Neuronal stem cell (in vitro differentiated cells): ENCODE data around the gene S100Z.
"Not testable (repeated sequence)": the region's sequence is repeated elsewhere in the genome, so short reads cannot be mapped to it uniquely, and the experiment has no call there.

ENCODE experiments used
- DNase-seq: peaks from one replicate; pipeline ENCODE4 v3.0.0-alpha.2; 2013; ENCODE audit warnings: low spot score
- H2AFZ ChIP-seq: one replicate; pipeline ENCODE4 v1.6.1; 2013; ENCODE audit warnings: mild to moderate bottlenecking, low read length, inconsistent platforms
- H2AK5ac ChIP-seq: 2 replicates; pipeline ENCODE4 v1.6.1; 2013; ENCODE audit warnings: low read depth, mild to moderate bottlenecking, inconsistent platforms, low read length, moderate library complexity, mixed read lengths
- H2BK120ac ChIP-seq: 2 replicates; pipeline ENCODE4 v1.6.1; 2013; ENCODE audit warnings: low read depth, mild to moderate bottlenecking, inconsistent platforms, low read length, moderate library complexity, mixed read lengths
- H2BK12ac ChIP-seq: one replicate; pipeline ENCODE4 v1.6.1; 2013; ENCODE audit warnings: low read length, inconsistent platforms
- H2BK15ac ChIP-seq: 2 replicates; pipeline ENCODE4 v1.6.1; 2013; ENCODE audit warnings: mild to moderate bottlenecking, low read length, inconsistent platforms, mixed read lengths
- H2BK5ac ChIP-seq: one replicate; pipeline ENCODE4 v1.6.1; 2013; ENCODE audit warnings: inconsistent platforms, mild to moderate bottlenecking, low read length, moderate library complexity
- H3K14ac ChIP-seq: one replicate; pipeline ENCODE4 v1.6.1; 2013; ENCODE audit warnings: low read length, inconsistent platforms
- H3K18ac ChIP-seq: 2 replicates; pipeline ENCODE4 v1.6.1; 2013; ENCODE audit warnings: low read length, inconsistent platforms
- H3K23ac ChIP-seq: 2 replicates; pipeline ENCODE4 v1.6.1; 2013; ENCODE audit warnings: low read depth, mild to moderate bottlenecking, mixed read lengths, low read length, inconsistent platforms; ENCODE audit not compliant: poor library complexity
- H3K27ac ChIP-seq: replicated peaks from 3 replicates; pipeline ENCODE4 v1.5.1; 2013; ENCODE audit warnings: low read length, inconsistent platforms
- H3K27me3 ChIP-seq, 3 experiments: 2 replicates each; pipeline ENCODE4 v1.6.1; 2013; ENCODE audit warnings: low read length in 3 of 3, mild to moderate bottlenecking in 2 of 3, inconsistent platforms in 1 of 3, low read depth in 1 of 3, mixed read lengths in 1 of 3, moderate library complexity in 1 of 3; ENCODE audit not compliant: control insufficient read depth in 3 of 3, insufficient read depth in 3 of 3
- H3K36me3 ChIP-seq, 2 donors: replicated peaks in 1 of 2; 2 replicates each; pipeline ENCODE4 v1.6.1; 2013; ENCODE audit warnings: low read length in 2 of 2; ENCODE audit not compliant: control insufficient read depth in 2 of 2, insufficient read depth in 2 of 2
- H3K4ac ChIP-seq: 2 replicates; pipeline ENCODE4 v1.6.1; 2013; ENCODE audit warnings: inconsistent platforms, mild to moderate bottlenecking, low read length, moderate library complexity
- H3K4me1 ChIP-seq, 2 donors: 1 replicate in 1 of 2; 2 replicates in 1 of 2; pipeline ENCODE4 v1.6.1; 2013; ENCODE audit warnings: low read length in 2 of 2, low read depth in 1 of 2; ENCODE audit not compliant: control insufficient read depth in 2 of 2, insufficient read depth in 1 of 2
- H3K4me2 ChIP-seq: one replicate; pipeline ENCODE4 v1.6.1; 2013; ENCODE audit warnings: mild to moderate bottlenecking, low read length, inconsistent platforms; ENCODE audit not compliant: insufficient read depth, poor library complexity, severe bottlenecking
- H3K4me3 ChIP-seq, 2 donors: 2 replicates each; pipeline ENCODE4 v1.5.1; 2013; ENCODE audit warnings: low read length in 2 of 2, mild to moderate bottlenecking in 2 of 2, inconsistent platforms in 1 of 2, moderate library complexity in 1 of 2
- H3K79me1 ChIP-seq: one replicate; pipeline ENCODE4 v1.6.1; 2013; ENCODE audit warnings: low read depth, mild to moderate bottlenecking, inconsistent platforms, low read length, moderate library complexity
- H3K9ac ChIP-seq: one replicate; pipeline ENCODE4 v1.6.1; 2013; ENCODE audit warnings: mild to moderate bottlenecking, low read depth, low read length, inconsistent platforms; ENCODE audit not compliant: poor library complexity
- H3K9me3 ChIP-seq, 2 donors: replicated peaks in 1 of 2; 2 replicates each; pipeline versions ENCODE3 to v1.6.1; 2013; ENCODE audit warnings: low read length in 2 of 2, mild to moderate bottlenecking in 2 of 2, inconsistent platforms in 1 of 2, low read depth in 1 of 2, mixed read lengths in 1 of 2, moderate library complexity in 1 of 2; ENCODE audit not compliant: control insufficient read depth in 2 of 2, insufficient read depth in 1 of 2
- H4K8ac ChIP-seq: one replicate; pipeline ENCODE4 v1.6.1; 2013; ENCODE audit warnings: low read depth, mild to moderate bottlenecking, inconsistent platforms, low read length, moderate library complexity
- H4K91ac ChIP-seq: one replicate; pipeline ENCODE4 v1.6.1; 2013; ENCODE audit warnings: low read length, low read depth, mild to moderate bottlenecking, inconsistent platforms; ENCODE audit not compliant: poor library complexity
- WGBS, 2 donors: extraction: QIAGEN DNeasy Blood & Tissue Kit; methylation state at CpG; one replicate each; pipeline ENCODE4 v1.1.7; 2013; ENCODE audit warnings: missing lambda C conversion rate in 2 of 2, mixed read lengths in 1 of 2; ENCODE audit not compliant: insufficient read length in 2 of 2, insufficient replicate concordance in 1 of 2; ENCODE audit errors: extremely low coverage in 2 of 2; 5-methylcytosine and 5-hydroxymethylcytosine counted together

S100Z gene

DNA sequence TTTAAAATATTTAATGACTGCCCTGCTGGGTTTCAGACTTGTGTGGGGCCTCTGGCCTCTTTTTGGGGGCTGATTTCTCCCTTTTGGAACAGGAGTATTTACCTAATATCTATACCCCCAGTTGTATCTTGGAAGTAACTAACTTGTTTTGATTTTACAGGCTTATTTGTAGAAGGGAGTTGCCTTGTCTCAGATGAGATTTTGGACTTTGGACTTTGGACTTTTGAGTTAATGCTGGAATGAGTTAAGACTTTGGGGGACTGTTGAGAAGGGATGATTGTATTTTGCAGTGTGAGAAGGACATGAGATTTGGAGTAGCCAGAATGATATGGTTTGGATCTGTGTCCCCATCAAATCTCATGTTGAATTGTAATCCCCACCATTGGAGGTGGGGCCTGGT lies 5.7 kb downstream of the S100Z start:
- not testable (repeated sequence) for H2AK5ac ChIP-seq, H3K18ac ChIP-seq, H3K27ac ChIP-seq, H3K4ac ChIP-seq, H3K27me3 ChIP-seq, H2BK12ac ChIP-seq, H3K14ac ChIP-seq, DNase-seq, H3K79me1 ChIP-seq, H2BK5ac ChIP-seq, H4K8ac ChIP-seq, H4K91ac ChIP-seq, H3K36me3 ChIP-seq, H3K4me3 ChIP-seq, H2BK120ac ChIP-seq, H3K4me2 ChIP-seq, H3K9me3 ChIP-seq, H2AFZ ChIP-seq, H2BK15ac ChIP-seq, H3K23ac ChIP-seq, H3K9ac ChIP-seq, H3K4me1 ChIP-seq

DNA sequence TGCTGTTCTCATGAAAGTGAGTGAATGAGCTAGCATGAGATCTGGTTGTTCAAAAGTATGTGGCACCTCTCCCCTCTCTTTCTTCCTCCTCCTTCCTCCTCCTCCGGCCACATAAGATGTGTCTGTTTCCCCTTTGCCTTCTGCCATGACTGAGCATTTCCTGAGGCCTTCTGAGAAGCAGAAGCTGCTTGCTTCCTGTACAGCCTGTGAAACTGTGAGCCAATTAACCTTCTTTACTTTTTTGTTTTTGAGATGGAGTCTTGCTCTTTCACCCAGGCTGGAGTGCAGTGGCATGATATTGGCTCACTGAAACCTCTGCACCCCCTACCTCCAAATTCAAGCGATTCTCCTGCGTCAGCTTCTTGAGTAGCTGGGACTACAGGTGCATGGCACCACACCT lies 6.1 kb downstream of the S100Z start:
- Histone ChIP-seq H2BK5ac (no peak overlapping the region), H3K18ac (no peak overlapping the region), H3K4me3 (no peak overlapping the region), H3K79me1 (no peaks in the 10 kb centered on the region), H3K4ac (no peak overlapping the region), H2AFZ (no peak overlapping the region), H3K9ac (no peak overlapping the region), H2AK5ac (no peak overlapping the region), H2BK120ac (no peak overlapping the region), H3K4me2 (no peak overlapping the region), H4K91ac (no peak overlapping the region), H4K8ac (no peak overlapping the region), H3K4me1 (no peaks in the 10 kb centered on the region), H3K27ac (no peak overlapping the region), H3K14ac (no peak overlapping the region), H2BK15ac (no peak overlapping the region), H3K27me3 (no peaks in the 10 kb centered on the region), H3K23ac (no peak overlapping the region), H3K36me3 (no peaks in the 10 kb centered on the region), H3K9me3 (peaks cover 0 to 5% of the 10 kb centered on the region in 2 donors), H2BK12ac (no peak overlapping the region)
- no peak for DNase-seq
- no CpG with 5 or more reads among the region's 3 CpGs for WGBS, 2 donors

DNA sequence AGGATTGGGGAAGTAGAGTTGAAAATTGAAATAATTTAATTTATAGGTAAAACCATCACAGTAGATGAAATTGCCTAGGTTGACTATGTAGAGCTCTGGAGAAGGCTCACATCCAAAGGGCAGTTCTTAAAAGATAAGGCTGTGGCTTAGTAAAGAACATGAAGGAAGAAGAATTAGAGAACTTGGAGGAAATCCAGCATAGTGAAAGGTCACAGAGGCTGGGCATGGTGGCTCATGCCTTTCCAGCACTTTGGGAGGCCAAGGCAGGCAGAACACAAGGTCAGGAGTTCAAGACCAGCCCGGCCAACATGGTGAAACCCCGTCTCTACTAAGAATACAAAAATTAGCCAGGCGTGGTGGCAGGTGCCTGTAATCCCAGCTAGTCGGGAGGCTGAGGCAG lies 7.0 kb downstream of the S100Z start:
- not testable (repeated sequence) for H2AFZ ChIP-seq, H3K4me2 ChIP-seq, H3K23ac ChIP-seq, H4K91ac ChIP-seq, H2BK15ac ChIP-seq, H2BK120ac ChIP-seq, H3K18ac ChIP-seq, H3K4me1 ChIP-seq, H3K9ac ChIP-seq, H3K4ac ChIP-seq, H3K4me3 ChIP-seq, H3K27ac ChIP-seq, H3K27me3 ChIP-seq, H3K9me3 ChIP-seq, DNase-seq, H4K8ac ChIP-seq, H2BK5ac ChIP-seq, H3K36me3 ChIP-seq, H3K79me1 ChIP-seq, H2BK12ac ChIP-seq, H2AK5ac ChIP-seq, H3K14ac ChIP-seq
- no CpG with 5 or more reads among the region's 4 CpGs for WGBS, 2 donors

DNA sequence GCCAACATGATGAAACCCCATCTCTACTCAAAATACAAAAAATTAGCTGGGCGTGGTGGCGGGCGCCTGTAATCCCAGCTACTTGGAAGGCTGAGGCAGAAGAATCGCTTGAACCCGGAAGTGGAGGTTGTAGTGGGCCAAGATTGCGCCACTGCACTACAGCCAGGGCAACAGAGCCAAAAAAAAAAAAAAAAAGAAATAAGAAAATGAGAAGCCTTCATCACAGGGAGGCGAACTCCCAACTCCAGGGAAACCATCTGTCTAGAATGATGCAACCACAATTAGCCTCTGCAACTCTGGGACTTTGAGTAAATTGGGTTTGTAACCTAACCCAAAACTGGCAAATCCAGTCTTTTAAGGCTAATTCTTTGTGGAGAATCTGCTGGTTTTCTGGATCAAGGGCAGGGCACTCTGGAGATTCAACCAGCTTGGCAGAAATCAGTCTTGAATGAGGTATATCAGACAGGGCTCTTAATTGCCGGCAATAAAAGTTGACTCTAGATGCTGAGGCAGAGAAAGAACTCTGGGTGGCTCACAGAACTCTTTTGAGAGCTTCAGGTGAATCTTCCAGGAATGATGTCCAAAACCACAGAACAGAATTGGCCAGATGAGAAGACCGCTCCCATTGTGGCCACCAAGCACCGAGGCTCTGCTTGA lies 9.9 kb downstream of the S100Z start:
- Histone ChIP-seq H2BK5ac (no peak overlapping the region), H3K36me3 (no peaks in the 10 kb centered on the region), H4K8ac (no peak overlapping the region), H3K4ac (no peak overlapping the region), H2BK12ac (no peak overlapping the region), H3K9me3 (peaks cover 0 to 5% of the 10 kb centered on the region in 2 donors), H2AFZ (no peak overlapping the region), H3K18ac (no peak overlapping the region), H3K79me1 (no peaks in the 10 kb centered on the region), H2BK15ac (no peak overlapping the region), H3K4me2 (no peak overlapping the region), H3K27ac (no peak overlapping the region), H3K14ac (no peak overlapping the region), H3K4me1 (no peaks in the 10 kb centered on the region), H2BK120ac (no peak overlapping the region), H3K27me3 (no peaks in the 10 kb centered on the region), H3K9ac (no peak overlapping the region), H3K4me3 (no peak overlapping the region), H2AK5ac (no peak overlapping the region), H3K23ac (no peak overlapping the region), H4K91ac (no peak overlapping the region)
- no CpG with 5 or more reads among the region's 10 CpGs for WGBS, 2 donors
- DNase-seq: no peak
